Endothelial cell (in vitro differentiated cells): Measurements from ENCODE around the gene OTULINL. TPM values are rescaled to one million over a fixed set of nuclear protein-coding genes. Genes with fewer than 3 reads are reported as not detected.

ENCODE experiments used
- DNase-seq: peaks from one replicate; pipeline ENCODE4 v3.0.0; 2021; ENCODE audit warnings: low spot score
- H3K27ac Mint-ChIP-seq: one replicate; pipeline ENCODE4 v1.8.0; 2021; ENCODE audit warnings: mixed read lengths, inconsistent platforms; ENCODE audit not compliant: unreplicated experiment
- H3K27me3 Mint-ChIP-seq: one replicate; pipeline ENCODE4 v1.8.0; 2021; ENCODE audit warnings: mild to moderate bottlenecking, moderate library complexity, mixed read lengths, inconsistent platforms; ENCODE audit not compliant: unreplicated experiment
- H3K36me3 Mint-ChIP-seq: one replicate; pipeline ENCODE4 v1.8.0; 2021; ENCODE audit warnings: mild to moderate bottlenecking, low read depth, mixed read lengths, inconsistent platforms; ENCODE audit not compliant: unreplicated experiment
- H3K4me1 Mint-ChIP-seq: one replicate; pipeline ENCODE4 v1.8.0; 2021; ENCODE audit warnings: mild to moderate bottlenecking, mixed read lengths, inconsistent platforms; ENCODE audit not compliant: unreplicated experiment
- H3K4me3 Mint-ChIP-seq: one replicate; pipeline ENCODE4 v1.8.0; 2021; ENCODE audit warnings: mild to moderate bottlenecking, mixed read lengths, inconsistent platforms; ENCODE audit not compliant: unreplicated experiment
- H3K9me3 Mint-ChIP-seq: one replicate; pipeline ENCODE4 v1.8.0; 2021; ENCODE audit warnings: mixed read lengths, inconsistent platforms; ENCODE audit not compliant: unreplicated experiment
- total RNA-seq: library from RNA; stranded (reverse); fragmentation: NEBNext Ultra II Directional; extraction: Animal tissue kit (Norgen Biotek cat#: 25700); gene quantifications from one replicate; pipeline ENCODE4 v1.2.1, GENCODE V29; 2021; ENCODE audit not compliant: unreplicated experiment
- TF ChIP-seq, protein P1 (sequence below): fragments of 200-600 bp; sonication (generic); IDR thresholded peaks from one replicate; pipeline ENCODE4 v1.5.0; 2021; ENCODE audit warnings: antibody characterized with exemption; ENCODE audit not compliant: unreplicated experiment

The OTULINL gene
- total RNA-seq, 1 donor from 2014 or later = 5.8 TPM

DNA sequence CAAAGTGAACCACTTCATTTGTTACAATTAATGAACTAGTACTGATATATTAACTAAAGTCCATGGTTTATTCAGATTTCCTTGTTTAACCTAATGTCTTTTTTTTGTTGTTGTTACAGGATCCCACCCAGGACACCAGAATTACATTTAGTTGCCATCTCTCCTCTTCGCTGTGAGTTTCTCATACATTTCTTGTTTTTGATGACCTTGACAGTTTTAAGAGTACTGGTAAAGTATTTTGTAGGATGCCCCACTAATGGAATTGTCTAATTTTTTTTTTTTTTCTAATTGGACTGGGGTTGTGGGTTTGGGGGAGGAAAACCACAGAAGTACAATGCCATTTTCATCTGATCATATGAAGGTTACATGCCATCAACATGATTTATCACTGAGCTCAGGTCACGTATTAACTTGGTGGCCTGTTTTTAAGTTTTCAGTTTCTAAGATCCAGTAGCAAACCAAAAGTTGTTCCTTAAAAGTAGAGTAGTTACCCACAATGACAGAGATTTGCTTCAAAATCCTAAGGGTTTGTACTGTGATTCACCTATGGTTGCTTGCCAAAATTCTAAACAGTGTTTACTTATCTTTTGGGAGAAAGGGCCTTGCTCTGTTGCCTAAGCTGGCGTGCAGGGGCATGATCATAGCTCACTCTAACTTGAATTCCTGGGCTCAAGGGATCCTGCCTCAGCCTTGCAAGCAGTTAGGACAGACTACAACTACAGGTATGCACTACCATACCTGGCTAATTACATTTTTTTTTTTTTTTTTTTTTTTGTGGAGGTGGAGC is 78.4 kb downstream of the OTULINL start:
- H3K4me1 Mint-ChIP-seq = peaks cover 6% of the 10 kb centered on the region
- H3K36me3 Mint-ChIP-seq = peaks cover 3% of the 10 kb centered on the region
- peaks cover 5% of the 10 kb centered on the region for H3K27me3 Mint-ChIP-seq
- DNase-seq = no peak
- H3K9me3 Mint-ChIP-seq = no peaks in the 10 kb centered on the region
- TF ChIP-seq, protein P1, sequence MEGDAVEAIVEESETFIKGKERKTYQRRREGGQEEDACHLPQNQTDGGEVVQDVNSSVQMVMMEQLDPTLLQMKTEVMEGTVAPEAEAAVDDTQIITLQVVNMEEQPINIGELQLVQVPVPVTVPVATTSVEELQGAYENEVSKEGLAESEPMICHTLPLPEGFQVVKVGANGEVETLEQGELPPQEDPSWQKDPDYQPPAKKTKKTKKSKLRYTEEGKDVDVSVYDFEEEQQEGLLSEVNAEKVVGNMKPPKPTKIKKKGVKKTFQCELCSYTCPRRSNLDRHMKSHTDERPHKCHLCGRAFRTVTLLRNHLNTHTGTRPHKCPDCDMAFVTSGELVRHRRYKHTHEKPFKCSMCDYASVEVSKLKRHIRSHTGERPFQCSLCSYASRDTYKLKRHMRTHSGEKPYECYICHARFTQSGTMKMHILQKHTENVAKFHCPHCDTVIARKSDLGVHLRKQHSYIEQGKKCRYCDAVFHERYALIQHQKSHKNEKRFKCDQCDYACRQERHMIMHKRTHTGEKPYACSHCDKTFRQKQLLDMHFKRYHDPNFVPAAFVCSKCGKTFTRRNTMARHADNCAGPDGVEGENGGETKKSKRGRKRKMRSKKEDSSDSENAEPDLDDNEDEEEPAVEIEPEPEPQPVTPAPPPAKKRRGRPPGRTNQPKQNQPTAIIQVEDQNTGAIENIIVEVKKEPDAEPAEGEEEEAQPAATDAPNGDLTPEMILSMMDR = no peak
- no peak overlapping the region for H3K27ac Mint-ChIP-seq
- H3K4me3 Mint-ChIP-seq = no peak overlapping the region

DNA sequence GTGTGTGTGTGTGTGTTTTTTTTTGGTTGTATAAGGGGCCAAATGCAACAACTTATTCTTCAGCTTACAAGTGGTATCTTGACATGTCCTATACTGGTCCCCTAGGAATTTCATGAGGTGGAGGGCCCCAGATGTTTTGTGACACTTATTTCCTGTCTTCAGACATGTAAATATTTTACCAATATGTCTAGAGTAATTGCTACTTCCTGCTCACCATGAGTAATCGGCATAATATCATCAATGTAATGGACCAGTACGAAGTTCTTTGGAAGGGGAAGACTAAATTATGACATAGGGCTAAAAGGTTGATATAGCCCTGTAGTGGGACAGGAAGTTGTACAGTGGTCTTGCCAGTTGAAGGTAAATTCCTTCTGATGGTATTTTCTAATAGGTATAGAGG is 79.2 kb downstream of the OTULINL start:
- TF ChIP-seq, protein P1 = no peak
- Mint-ChIP-seq H3K4me3 (no peak overlapping the region), H3K36me3 (peaks cover 7% of the 10 kb centered on the region), H3K9me3 (no peaks in the 10 kb centered on the region), H3K4me1 (peaks cover 13% of the 10 kb centered on the region), H3K27ac (no peak overlapping the region), H3K27me3 (peaks cover 5% of the 10 kb centered on the region)
- DNase-seq = no peak

Other genes starting within 250 kb of the OTULINL start
- 39.7 TPM for gene OTULIN, start 82.9 kb downstream of the OTULINL start, total RNA-seq